Keratinocyte (primary cell): ENCODE results near the gene HOXB13. TPM values are rescaled to one million over a fixed set of nuclear protein-coding genes. Genes with fewer than 3 reads are reported as not detected.

Experiments
- DNase-seq: peaks from one replicate; pipeline ENCODE4 v3.0.0-alpha.2; 2011; ENCODE audit warnings: low read depth, missing footprints, low spot score
- FAIRE-seq: peaks from 2 replicates; lab custom pipeline; 2011; peaks lifted over from hg19 to GRCh38; lab: Jason Lieb, UNC
- H2AFZ ChIP-seq: 2 replicates; pipeline ENCODE4 v1.6.0; 2012; ENCODE audit warnings: low read length, control low read depth, inconsistent platforms; ENCODE audit not compliant: control insufficient read depth
- H3K27ac ChIP-seq: 2 replicates; pipeline ENCODE4 v1.5.1; 2011; ENCODE audit warnings: low read length; ENCODE audit not compliant: control insufficient read depth, insufficient read depth
- H3K27me3 ChIP-seq: 3 replicates; pipeline ENCODE4 v1.6.0; 2011; ENCODE audit warnings: low read length; ENCODE audit not compliant: control insufficient read depth, insufficient read depth; ENCODE audit errors: extremely low read depth
- H3K36me3 ChIP-seq, 2 experiments: 2 replicates in 1 of 2; 3 replicates in 1 of 2; pipeline ENCODE4 v1.5.1; 2011; ENCODE audit warnings: low read length in 2 of 2, mild to moderate bottlenecking in 1 of 2; ENCODE audit not compliant: control insufficient read depth in 2 of 2, insufficient read depth in 2 of 2; ENCODE audit errors: extremely low read depth in 1 of 2
- H3K4me1 ChIP-seq: 3 replicates; pipeline ENCODE4 v1.5.1; 2011; ENCODE audit warnings: low read length; ENCODE audit not compliant: control insufficient read depth, insufficient read depth; ENCODE audit errors: extremely low read depth
- H3K4me2 ChIP-seq: 3 replicates; pipeline ENCODE4 v1.6.0; 2011; ENCODE audit warnings: low read depth, low read length; ENCODE audit not compliant: control insufficient read depth, insufficient read depth; ENCODE audit errors: extremely low read depth
- H3K4me3 ChIP-seq, 3 experiments: fragments of 200-600 bp in 1 of 3; sonication (generic) in 1 of 3; 2 replicates in 2 of 3; 3 replicates in 1 of 3; pipeline ENCODE4 v1.5.1; 2011 to 2016; ENCODE audit warnings: low read length in 3 of 3, mild to moderate bottlenecking in 3 of 3, control low read depth in 2 of 3, inconsistent platforms in 1 of 3, low read depth in 1 of 3, mixed read lengths in 1 of 3, mixed run types in 1 of 3, moderate library complexity in 1 of 3; ENCODE audit not compliant: control insufficient read depth in 2 of 3, insufficient read depth in 2 of 3; ENCODE audit errors: extremely low read depth in 1 of 3
- H3K79me2 ChIP-seq: 2 replicates; pipeline ENCODE4 v1.6.0; 2012; ENCODE audit warnings: low read length; ENCODE audit not compliant: control insufficient read depth, insufficient read depth
- H3K9ac ChIP-seq: 3 replicates; pipeline ENCODE4 v1.6.0; 2011; ENCODE audit warnings: low read length; ENCODE audit not compliant: control insufficient read depth, insufficient read depth; ENCODE audit errors: extremely low read depth
- H3K9me1 ChIP-seq: 3 replicates; pipeline ENCODE4 v1.6.0; 2011; ENCODE audit warnings: low read length; ENCODE audit not compliant: control insufficient read depth, insufficient read depth; ENCODE audit errors: extremely low read depth
- H3K9me3 ChIP-seq: 2 replicates; pipeline ENCODE4 v1.5.1; 2012; ENCODE audit warnings: low read depth, low read length; ENCODE audit not compliant: control insufficient read depth
- H4K20me1 ChIP-seq: 3 replicates; pipeline ENCODE4 v1.6.0; 2011; ENCODE audit warnings: low read length; ENCODE audit not compliant: control insufficient read depth, insufficient read depth; ENCODE audit errors: extremely low read depth
- CTCF ChIP-seq, 3 experiments: IDR thresholded peaks in 1 of 3; conservative IDR thresholded peaks in 1 of 3; optimal IDR thresholded peaks in 1 of 3; 2 replicates in 2 of 3; 3 replicates in 1 of 3; pipeline versions ENCODE3 to v1.5.1; 2011; ENCODE audit warnings: low read length in 3 of 3, mild to moderate bottlenecking in 3 of 3, moderate library complexity in 2 of 3, control low read depth in 1 of 3, inconsistent platforms in 1 of 3; ENCODE audit not compliant: insufficient read depth in 2 of 3; ENCODE audit errors: extremely low read depth in 1 of 3
- EZH2 ChIP-seq: IDR thresholded peaks from one replicate; pipeline ENCODE4 v1.6.1; 2012; ENCODE audit warnings: inconsistent platforms, mild to moderate bottlenecking, low read length, moderate library complexity
- dilution Hi-C: fragments of 300-500 bp; cut with MboI; formaldehyde crosslinking; loops from one replicate; pipeline ENCODE4 v1.7.0; 2020; ENCODE audit warnings: low sequenced_read_pairs; ENCODE audit not compliant: extremely low pct_ligation_motif_present
- polyA plus RNA-seq, 5 experiments: library from polyadenylated mRNA; depleted of rRNA in 3 of 5; stranded (reverse) in 3 of 5; stranded (forward) in 1 of 5; unstranded in 1 of 5; fragments of >200 nt; gene quantifications; 1 replicate in 1 of 5; 2 replicates in 3 of 5; 3 replicates in 1 of 5; pipeline versions ENCODE4 v1.2.1 to v1.2.3, GENCODE V29; 2011 to 2012; ENCODE audit warnings: missing spikeins in 2 of 5, low read depth in 1 of 5, low replicate concordance in 1 of 5

Gene HOXB13
- polyA plus RNA-seq, 1 donor (not counting 4 experiments of a cell fraction or from before 2014, with no cell fraction given): not detected

- peaks cover 92% of the 10 kb centered on the region for H3K27me3 ChIP-seq
- H2AFZ ChIP-seq: no peak overlapping the region
- no peak overlapping the region for H3K4me3 ChIP-seq
- FAIRE-seq (no peak), DNase-seq (no peak)
- no peaks in the 10 kb centered on the region for H3K9me3 ChIP-seq
- no peaks in the 10 kb centered on the region for H3K79me2 ChIP-seq
- no peaks in the 10 kb centered on the region for H3K4me1 ChIP-seq
- no peak overlapping the region for H3K9ac ChIP-seq
- no peaks in the 10 kb centered on the region for H4K20me1 ChIP-seq
- no peak overlapping the region for H3K4me2 ChIP-seq
- dilution Hi-C loops: no loop called here
- no peak for TF ChIP-seq EZH2
- no peak for TF ChIP-seq CTCF (optimal IDR thresholded peaks at IDR 0.05 in 1 of 3, IDR thresholded peaks at IDR 0.05 in 1 of 3, conservative IDR thresholded peaks at IDR 0.05 in 1 of 3; ENCODE audit: extremely low read depth in 1 of 3, insufficient read depth in 2 of 3, low read length in 3 of 3)
- no peaks in the 10 kb centered on the region for H3K9me1 ChIP-seq
- no peaks in the 10 kb centered on the region for H3K36me3 ChIP-seq
- H3K27ac ChIP-seq: no peak overlapping the region
Measured at GRCh38 chr17:48748718-48749566, 20.4 kb upstream of the HOXB13 start.

- TF ChIP-seq CTCF (optimal IDR thresholded peaks at IDR 0.05 in 1 of 3, IDR thresholded peaks at IDR 0.05 in 1 of 3, conservative IDR thresholded peaks at IDR 0.05 in 1 of 3; ENCODE audit: extremely low read depth in 1 of 3, insufficient read depth in 2 of 3, low read length in 3 of 3) (no peak), EZH2 (peak; percentile 87)
- no peak for FAIRE-seq
- Histone ChIP-seq H3K36me3 (no peaks in the 10 kb centered on the region), H2AFZ (no peak overlapping the region), H3K27me3 (peaks cover 90% of the 10 kb centered on the region), H4K20me1 (no peaks in the 10 kb centered on the region), H3K9ac (no peak overlapping the region), H3K4me1 (no peaks in the 10 kb centered on the region), H3K79me2 (no peaks in the 10 kb centered on the region), H3K4me3 (no peak overlapping the region), H3K9me3 (no peaks in the 10 kb centered on the region), H3K9me1 (no peaks in the 10 kb centered on the region), H3K27ac (no peak overlapping the region), H3K4me2 (no peak overlapping the region)
- dilution Hi-C loops: no loop called here
- no peak for DNase-seq
Measured at GRCh38 chr17:48747445-48748363, 19.2 kb upstream of the HOXB13 start.
